ENCODE data around the gene MROH9. TPM values are rescaled to one million over a fixed set of nuclear protein-coding genes. Genes with fewer than 3 reads are reported as not detected.

The MROH9 gene
- total and polyA plus RNA-seq, 2 of the 4 experiments (the other 2 are of a cell fraction), result not detected

- CTCF ChIA-PET, result no interaction called here
- POLR2A ChIA-PET (ENCODE audit: unreplicated experiment), result no interaction called here
- H2AK9ac ChIP-seq (replicated peaks; ENCODE audit: low read depth, low read length, poor library complexity), result peak overlapping the region; percentile 34
- no peaks in the 10 kb centered on the region for H3K9me3 ChIP-seq (ENCODE audit: control insufficient read depth, insufficient read depth, low read length)
- H4K20me1 ChIP-seq (ENCODE audit: insufficient read depth, low read length), result no peaks in the 10 kb centered on the region
- H3K56ac ChIP-seq (ENCODE audit: extremely low read depth, insufficient read depth, low read length), result 0 out of 2 replicates have a peak overlapping the region, but pooled peaks have one; percentile 21
- in situ Hi-C loops (cut with MboI; ENCODE audit: low sequenced_read_pairs) (no loop called here), dilution Hi-C loops (cut with HindIII; ENCODE audit: low sequenced_read_pairs, unreplicated experiment) (no loop called here), intact Hi-C loops (cut with micrococcal nuclease) (no loop called here)
- H3K9ac ChIP-seq (ENCODE audit: low read depth, low read length), result no peak overlapping the region
- no TSS peak for BruUV-seq (replicated peaks)
- peak overlapping the region; percentile 100; the same call in 1 of the 2 replicates for H4K5ac ChIP-seq (ENCODE audit: low read depth, low read length)
- H2BK15ac ChIP-seq (ENCODE audit: low read depth, low read length), result no peak overlapping the region
- peak overlapping the region; percentile 52 to 68; a peak in 3 of 4 replicates for H4K8ac ChIP-seq (ENCODE audit: low read depth in 2 of 2, low read length in 2 of 2)
- TF ChIP-seq FOS (IDR thresholded peaks at IDR 0.05; ENCODE audit: low read depth, low read length), result no peak
- TF ChIP-seq CTCF (conservative IDR thresholded peaks at IDR 0.05; ENCODE audit: low read depth, low read length), result no peak
- no peak for TF ChIP-seq ELK1 (IDR thresholded peaks at IDR 0.05; ENCODE audit: borderline replicate concordance, low read depth, low read length)
- no peak for TF ChIP-seq RAD21 (IDR thresholded peaks at IDR 0.05; ENCODE audit: low read length)
- TF ChIP-seq CEBPB (IDR thresholded peaks at IDR 0.05; ENCODE audit: low read depth, low read length), result no peak
- no peak for TF ChIP-seq CHD1 (IDR thresholded peaks at IDR 0.05; ENCODE audit: low read depth, low read length)
- no peak for TF ChIP-seq MAZ (IDR thresholded peaks at IDR 0.05; ENCODE audit: borderline replicate concordance, low read depth, low read length)
- TF ChIP-seq MAFK (IDR thresholded peaks at IDR 0.05; ENCODE audit: low read depth, low read length), result no peak
- TF ChIP-seq NFE2L2 (IDR thresholded peaks at IDR 0.05; ENCODE audit: low read depth, low read length), result no peak
- no peak for TF ChIP-seq RFX5 (IDR thresholded peaks at IDR 0.05; ENCODE audit: low read depth, low read length)
- no peak for TF ChIP-seq USF2 (IDR thresholded peaks at IDR 0.05; ENCODE audit: low read depth, low read length)
- no peak for TF ChIP-seq MXI1 (IDR thresholded peaks at IDR 0.05; ENCODE audit: borderline replicate concordance, low read depth, low read length)
- TF ChIP-seq BHLHE40 (IDR thresholded peaks at IDR 0.05; ENCODE audit: low read depth, low read length), result no peak
- H3K4me3 ChIP-seq (ENCODE audit: insufficient read depth, low read depth, low read length), result no peak overlapping the region
- peak overlapping the region; percentile 79; the same call in 1 of the 2 replicates for H2BK120ac ChIP-seq (ENCODE audit: low read depth, low read length)
- no peaks in the 10 kb centered on the region for H3K79me1 ChIP-seq (ENCODE audit: low read depth in 1 of 2, low read length in 2 of 2)
- no peak overlapping the region for H2AK5ac ChIP-seq (ENCODE audit: low read depth, low read length)
- H3K4ac ChIP-seq (ENCODE audit: low read depth, low read length), result 0 out of 2 replicates have a peak overlapping the region, but pooled peaks have one; percentile 87
- DNase-seq (peak; percentile 31), ATAC-seq (ENCODE audit: low read depth) (peak; percentile 60)
- peak overlapping the region; percentile 41; the same call in 1 of the 2 replicates for H3K4me2 ChIP-seq (ENCODE audit: low read depth, low read length)
- H3K18ac ChIP-seq (ENCODE audit: low read depth, low read length), result peak overlapping the region; percentile 95
- 0 out of 2 replicates have a peak overlapping the region, but pooled peaks have one; percentile 25 for H3K14ac ChIP-seq (replicated peaks; ENCODE audit: low read depth, low read length)
- H3K27ac ChIP-seq (ENCODE audit: insufficient read depth, low read length), result peak overlapping the region; percentile 94; the same call in 1 of the 2 replicates
- WGBS, 2 experiments (ENCODE audit: extremely low coverage in 2 of 2, insufficient read length in 1 of 2), result no CpG with 5 or more reads among the region's 3 CpGs
- no peak overlapping the region for H2AFZ ChIP-seq (replicated peaks; ENCODE audit: low read length, poor library complexity)
- no peak overlapping the region for H3K23ac ChIP-seq (ENCODE audit: low read depth, low read length)
- no peaks in the 10 kb centered on the region for H3K27me3 ChIP-seq (ENCODE audit: control insufficient read depth, insufficient read depth, low read length)
- peak overlapping the region; percentile 63 for H4K91ac ChIP-seq (ENCODE audit: insufficient read depth, low read depth, low read length)
- no peaks in the 10 kb centered on the region for H3K36me3 ChIP-seq (ENCODE audit: control insufficient read depth, insufficient read depth, low read length)
- H2BK5ac ChIP-seq (ENCODE audit: low read depth, low read length, poor library complexity, severe bottlenecking), result peak overlapping the region; percentile 63
- H3K4me1 ChIP-seq (ENCODE audit: control insufficient read depth, insufficient read depth, low read length), result peaks cover 24% of the 10 kb centered on the region
- no peaks in the 10 kb centered on the region for H3K9me1 ChIP-seq (ENCODE audit: insufficient read depth, low read length)
- H2BK20ac ChIP-seq (ENCODE audit: low read depth, low read length), result peak overlapping the region; percentile 75; the same call in 1 of the 2 replicates
These were observed 178.0 kb downstream of the MROH9 start for GRCh38 chr1:171113382-171113781.

Measured in IMR-90 (cell line).